GM12878 (cell line): Measurements from ENCODE around the gene SLAMF9. TPM values are rescaled to one million over a fixed set of nuclear protein-coding genes. Genes with fewer than 3 reads are reported as not detected.

Experiments
- CREM ChIP-seq: IDR thresholded peaks from 2 replicates; pipeline ENCODE4 v1.6.1; 2014; ENCODE audit warnings: antibody characterized with exemption, low read depth
- ELK1 ChIP-seq: IDR thresholded peaks from 2 replicates; pipeline ENCODE4 v1.6.1; 2012; ENCODE audit warnings: low read depth, low read length, improper control_type of control experiment
- FOXM1 ChIP-seq: IDR thresholded peaks from 2 replicates; pipeline ENCODE4 v1.6.1; 2012; ENCODE audit warnings: low read depth, mild to moderate bottlenecking, inconsistent platforms, low read length, moderate library complexity
- IRF5 ChIP-seq: fragments of 450-650 bp; IDR thresholded peaks from 2 replicates; pipeline ENCODE4 v1.6.1; 2017; ENCODE audit warnings: borderline replicate concordance
- KLF5 ChIP-seq: fragments of 450-650 bp; IDR thresholded peaks from 2 replicates; pipeline ENCODE4 v1.6.1; 2014; ENCODE audit warnings: mild to moderate bottlenecking; ENCODE audit not compliant: partially characterized antibody
- POLR2AphosphoS2 ChIP-seq: IDR thresholded peaks from 2 replicates; pipeline ENCODE4 v1.6.1; 2011; ENCODE audit warnings: low read depth, mild to moderate bottlenecking, low read length, improper control_type of control experiment, moderate library complexity
- PRDM15 ChIP-seq: fragments of 450-650 bp; formaldehyde crosslinking; IDR thresholded peaks from 2 replicates; pipeline ENCODE4 v1.4.0; 2020; ENCODE audit warnings: mild to moderate bottlenecking, moderate library complexity
- SIN3A ChIP-seq: IDR thresholded peaks from 2 replicates; pipeline ENCODE4 v1.6.1; 2012; ENCODE audit warnings: low read depth, low read length, improper control_type of control experiment
- WRNIP1 ChIP-seq: IDR thresholded peaks from 2 replicates; pipeline ENCODE4 v1.6.1; 2011; ENCODE audit warnings: low read depth, low read length, improper control_type of control experiment, borderline replicate concordance
- ZNF207 ChIP-seq: fragments of 450-650 bp; IDR thresholded peaks from 2 replicates; pipeline ENCODE4 v1.6.1; 2014; ENCODE audit warnings: antibody characterized with exemption, mild to moderate bottlenecking, borderline replicate concordance
- polyA plus RNA-seq, 11 experiments: library from polyadenylated mRNA; depleted of rRNA in 4 of 11; unstranded in 6 of 11; stranded (reverse) in 5 of 11; fragments of >200 nt; fragmentation: Nextera tagmentation in 4 of 11; fragmentation: Illumina TruSeq in 1 of 11; extraction: Ambion mirVana in 4 of 11; extraction: Trizol in 1 of 11; gene quantifications; 1 replicate in 1 of 11; 2 replicates in 10 of 11; pipeline versions ENCODE4 v1.2.1 to v1.2.3, GENCODE V29; 2011 to 2016; ENCODE audit warnings: inconsistent platforms in 2 of 11, missing spikeins in 2 of 11, low read depth in 1 of 11
- total RNA-seq, 4 experiments: library from RNA; depleted of rRNA in 3 of 4; stranded (reverse); fragments of >200 nt in 3 of 4; fragmentation: Illumina TruSeq in 1 of 4; extraction: Trizol in 1 of 4; gene quantifications; 2 replicates each; pipeline versions ENCODE4 v1.2.1 to v1.2.3, GENCODE V29; 2013 to 2021

Gene SLAMF9
- total and polyA plus RNA-seq, 10 of the 15 experiments (the other 5 are each of a cell fraction or from before 2014, with no cell fraction given) = not detected

- TF ChIP-seq PRDM15 (CRISPR knock-in tag) = no peak
- TF ChIP-seq ELK1 = no peak
- no peak for TF ChIP-seq POLR2AphosphoS2
- TF ChIP-seq CREM = no peak
- no peak for TF ChIP-seq FOXM1
- TF ChIP-seq KLF5 = no peak
- TF ChIP-seq SIN3A = no peak
- TF ChIP-seq WRNIP1 = no peak
- no peak for TF ChIP-seq IRF5
- no peak for TF ChIP-seq ZNF207
- TF ChIP-seq, all 136 proteins: peak for 0
These were observed 14.9 kb upstream of the SLAMF9 start (continued) for GRCh38 chr1:159968901-159969300.
